ENCODE data around the gene CD300E. TPM values are rescaled to one million over a fixed set of nuclear protein-coding genes. Genes with fewer than 3 reads are reported as not detected.

CD300E gene
- total and polyA plus RNA-seq, 2 donors (not counting 3 experiments of a cell fraction or from before 2014, with no cell fraction given): not detected

DNA sequence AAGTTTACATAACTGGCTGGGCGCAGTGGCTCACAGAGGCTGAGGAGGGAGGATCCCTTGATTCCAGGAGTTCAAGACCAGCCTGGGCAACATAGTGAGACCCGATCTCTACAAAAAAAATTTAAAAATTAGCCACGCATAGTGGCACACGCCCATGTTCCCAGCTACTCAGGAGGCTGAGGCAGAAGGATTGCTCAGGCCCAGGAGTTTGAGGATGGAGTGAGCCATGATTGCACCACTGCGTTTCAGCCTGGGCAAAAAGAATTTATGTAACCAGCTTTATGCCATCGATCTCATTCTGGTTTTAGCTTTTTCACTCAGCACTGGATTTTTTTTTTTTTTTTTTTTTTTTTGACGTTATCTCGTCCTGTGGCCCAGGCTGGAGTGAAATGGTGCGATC is 9.1 kb upstream of the CD300E start:
- no peaks in the 10 kb centered on the region for H3K36me3 ChIP-seq (ENCODE audit: control insufficient read depth in 2 of 2, extremely low read depth in 1 of 2, insufficient read depth in 2 of 2, low read length in 2 of 2)
- no peak overlapping the region for H2AFZ ChIP-seq (ENCODE audit: low read depth, low read length)
- dilution Hi-C loops (cut with MboI; ENCODE audit: extremely low pct_ligation_motif_present, low sequenced_read_pairs) (no loop called here), intact Hi-C loops (cut with micrococcal nuclease) (no loop called here)
- no peaks in the 10 kb centered on the region for H4K20me1 ChIP-seq (replicated peaks; ENCODE audit: control insufficient read depth, extremely low read depth, insufficient read depth, low read length)
- TF ChIP-seq CTCF (IDR thresholded peaks at IDR 0.05; ENCODE audit: extremely low read depth in 1 of 2, insufficient read depth in 1 of 2, low read depth in 1 of 2, low read length in 2 of 2): no peak
- TF ChIP-seq GATA2 (IDR thresholded peaks at IDR 0.05; ENCODE audit: insufficient read depth, insufficient read length, low read depth, low read length): no peak
- no peak for TF ChIP-seq MAX (IDR thresholded peaks at IDR 0.05; ENCODE audit: insufficient read depth, insufficient read length)
- TF ChIP-seq JUN (IDR thresholded peaks at IDR 0.05; ENCODE audit: borderline replicate concordance, insufficient read depth, insufficient read length, low read depth): no peak
- TF ChIP-seq EZH2 (IDR thresholded peaks at IDR 0.05; ENCODE audit: borderline replicate concordance, low read depth, low read length, severe bottlenecking): no peak
- TF ChIP-seq MYC (IDR thresholded peaks at IDR 0.05; ENCODE audit: low read depth, low read length): no peak
- no peak for TF ChIP-seq POLR2AphosphoS5 (IDR thresholded peaks at IDR 0.05; ENCODE audit: insufficient read depth, low read depth, low read length)
- TF ChIP-seq FOS (IDR thresholded peaks at IDR 0.05; ENCODE audit: borderline replicate concordance, insufficient read depth, low read length): no peak
- no peak for TF ChIP-seq POLR2A (IDR thresholded peaks at IDR 0.05; ENCODE audit: low read depth, low read length)
- no peak overlapping the region for H3K27ac ChIP-seq (ENCODE audit: insufficient read depth, low read depth, low read length)
- no peaks in the 10 kb centered on the region for H3K79me2 ChIP-seq (ENCODE audit: control insufficient read depth, insufficient read depth, low read length)
- DNase-seq (ENCODE audit: low read depth, low spot score) (no peak), FAIRE-seq (no peak)
- no peaks in the 10 kb centered on the region for H3K9me3 ChIP-seq (replicated peaks; ENCODE audit: control insufficient read depth, insufficient read depth, low read length)
- ChIA-PET POLR2A (no interaction called here), CTCF (no interaction called here)
- no peak overlapping the region for H3K4me3 ChIP-seq (replicated peaks in 1 of 3; ENCODE audit: insufficient read depth in 1 of 3, low read depth in 1 of 3, low read length in 3 of 3)
- no peaks in the 10 kb centered on the region for H3K27me3 ChIP-seq (ENCODE audit: control insufficient read depth in 2 of 2, insufficient read depth in 2 of 2, low read length in 2 of 2)
- no peak overlapping the region for H3K4me2 ChIP-seq (ENCODE audit: insufficient read depth, low read length)
- BruUV-seq (replicated peaks): no TSS peak
- no peak overlapping the region for H3K9ac ChIP-seq (replicated peaks; ENCODE audit: extremely low read depth, insufficient read depth, low read length)
- H3K4me1 ChIP-seq (ENCODE audit: control insufficient read depth, extremely low read depth, insufficient read depth, low read length): no peaks in the 10 kb centered on the region
- no peaks in the 10 kb centered on the region for H3K9me1 ChIP-seq (replicated peaks; ENCODE audit: control insufficient read depth, extremely low read depth, insufficient read depth, low read length)

All from endothelial cell of umbilical vein (primary cell).